ENCODE measurements around the gene GNMT.

GNMT gene

DNA sequence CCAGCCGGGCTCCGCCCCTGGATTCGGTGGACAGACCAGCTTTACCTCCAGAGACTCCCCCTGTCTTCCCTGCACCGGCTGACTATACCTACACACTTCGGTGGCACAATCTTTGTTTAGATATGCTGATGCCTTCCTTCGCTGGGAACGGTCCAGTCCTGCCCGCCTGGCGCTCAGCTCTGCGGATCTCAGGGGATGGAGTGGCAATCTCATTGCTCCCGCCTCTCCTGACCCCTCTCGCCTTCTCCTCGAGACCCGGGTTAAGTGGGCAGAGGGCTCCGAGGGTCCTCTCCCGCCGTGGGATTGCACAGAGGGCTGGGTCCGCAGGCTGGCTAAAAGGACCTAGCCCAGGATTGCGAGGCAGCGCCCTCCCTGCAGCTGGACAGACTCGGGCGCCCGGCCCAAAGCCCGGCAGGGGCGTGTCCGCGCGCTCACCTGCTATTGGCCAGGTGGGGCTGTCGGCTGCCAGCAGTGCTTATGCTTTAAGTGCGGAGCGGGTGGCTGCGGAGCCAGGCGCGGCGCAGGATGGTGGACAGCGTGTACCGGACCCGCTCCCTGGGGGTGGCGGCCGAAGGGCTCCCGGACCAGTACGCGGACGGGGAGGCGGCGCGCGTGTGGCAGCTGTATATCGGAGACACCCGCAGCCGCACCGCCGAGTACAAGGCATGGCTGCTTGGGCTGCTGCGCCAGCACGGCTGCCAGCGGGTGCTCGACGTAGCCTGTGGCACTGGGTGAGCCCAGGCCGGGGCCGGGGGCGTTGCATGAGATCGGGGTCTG lies at the start of gene GNMT:
Gene GNMT, plus strand, starts transcription at position 512 of the 777 bp plus-strand sequence. Its CDS starts 14 bp downstream, at position 526.
- DNase-seq (ENCODE audit: low spot score): no peak

DNA sequence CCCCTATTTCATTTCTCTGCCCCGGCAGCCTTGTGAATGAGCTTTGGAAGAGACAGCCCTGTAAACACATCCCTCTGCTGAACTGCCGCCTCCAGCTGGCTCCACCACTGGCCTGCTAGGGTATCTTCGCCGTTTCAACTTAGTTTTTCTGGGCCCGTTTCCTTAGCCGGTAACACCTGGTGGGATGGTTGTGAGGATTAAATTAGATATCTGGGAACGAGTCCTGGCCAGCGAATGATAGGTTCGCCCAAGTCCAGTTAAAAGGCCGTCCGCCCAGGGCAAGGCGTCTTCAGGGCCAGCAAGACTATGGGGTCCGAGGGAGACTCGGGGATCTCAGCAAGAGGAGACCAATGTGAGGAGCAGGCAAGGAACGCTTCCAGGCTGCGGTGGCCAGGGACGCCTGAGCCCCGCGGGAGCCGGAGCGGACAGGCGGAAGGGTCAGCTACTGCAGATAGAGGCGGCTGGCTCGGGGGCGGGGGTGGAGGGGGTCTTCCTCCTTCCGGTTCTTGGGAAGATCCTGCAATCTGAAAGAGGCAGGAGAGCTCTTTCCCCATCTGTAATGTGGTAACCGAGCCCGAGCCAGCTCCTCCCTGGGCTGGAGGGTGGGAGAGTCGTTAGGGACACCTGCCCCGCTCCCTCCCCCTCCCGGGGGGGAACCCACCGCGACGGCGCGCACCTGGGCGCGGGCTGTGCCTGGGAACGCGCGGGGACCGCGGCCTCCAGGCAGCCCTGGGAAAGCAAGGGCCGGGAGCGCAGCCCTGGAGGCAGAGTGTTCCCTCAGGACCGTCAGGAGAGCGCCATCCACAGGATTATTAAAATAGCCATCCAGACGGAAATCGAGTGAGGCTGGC lies 49.2 kb upstream of the GNMT start:
- no peak for DNase-seq (ENCODE audit: low spot score)

DNA sequence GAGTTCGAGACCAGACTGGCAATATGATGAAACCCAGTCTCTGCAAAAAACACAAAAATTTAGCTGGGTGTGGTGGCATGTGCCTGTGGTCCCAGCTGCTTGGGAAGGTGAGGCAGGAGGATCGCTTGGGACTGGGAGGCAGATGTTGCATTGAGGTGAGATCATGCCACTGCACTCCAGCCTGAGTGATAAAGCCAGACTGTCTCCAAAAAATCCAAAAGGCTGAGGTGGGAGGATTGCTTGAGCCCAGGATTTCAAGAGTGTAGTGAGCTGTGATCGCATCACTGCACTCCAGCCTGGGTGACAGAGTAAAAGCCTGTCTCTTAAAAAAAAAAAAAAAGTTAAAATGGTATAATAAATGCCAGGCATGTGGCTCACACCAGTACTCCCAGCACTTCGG lies 46.0 kb upstream of the GNMT start:
- DNase-seq (ENCODE audit: low spot score): no peak

DNA sequence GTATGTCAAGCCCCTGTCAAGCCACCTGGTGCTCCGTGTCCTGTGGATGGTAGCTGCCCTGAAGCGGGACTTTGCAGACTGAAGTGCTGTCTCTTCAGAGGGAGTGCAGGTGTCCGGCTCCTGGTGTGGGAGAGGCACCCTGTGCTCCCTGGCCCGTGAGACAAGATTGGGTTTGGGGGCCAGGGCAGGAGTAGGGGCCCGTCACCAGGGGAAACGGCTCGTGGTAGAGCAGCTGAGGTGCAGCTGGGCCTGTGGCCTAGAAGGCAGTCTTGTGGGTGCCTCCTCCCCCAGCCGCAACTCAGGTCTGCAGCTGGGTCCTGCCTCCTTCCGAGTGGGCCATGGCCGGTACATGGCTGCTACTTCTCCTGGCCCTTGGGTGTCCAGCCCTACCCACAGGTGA lies 44.8 kb upstream of the GNMT start, which contains the start of gene PTCRA:
Gene PTCRA, plus strand, starts transcription at position 322 of the 400 bp plus-strand sequence. Its CDS starts 17 bp downstream, at position 339.
- DNase-seq (ENCODE audit: low spot score): no peak

DNA sequence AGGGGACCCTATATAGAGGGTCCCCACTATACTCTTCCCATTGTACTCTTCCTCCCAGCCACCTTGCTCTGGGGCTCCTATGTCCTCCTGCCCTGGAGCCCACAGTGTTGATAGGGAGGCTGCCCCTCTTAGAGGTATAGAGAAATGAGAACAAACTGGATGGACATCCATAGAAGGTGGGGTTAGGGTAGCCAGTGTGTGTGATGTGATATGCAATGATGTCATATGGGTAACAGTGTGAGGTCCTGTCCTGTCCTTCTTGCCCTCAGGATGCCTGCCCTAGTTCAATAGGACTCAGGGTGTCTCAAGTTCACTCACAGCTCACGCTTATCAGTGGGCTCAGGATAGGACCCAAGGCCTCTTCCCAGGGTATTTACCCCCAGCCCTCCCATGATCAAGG lies 44.3 kb upstream of the GNMT start:
- DNase-seq (ENCODE audit: low spot score): no peak

DNA sequence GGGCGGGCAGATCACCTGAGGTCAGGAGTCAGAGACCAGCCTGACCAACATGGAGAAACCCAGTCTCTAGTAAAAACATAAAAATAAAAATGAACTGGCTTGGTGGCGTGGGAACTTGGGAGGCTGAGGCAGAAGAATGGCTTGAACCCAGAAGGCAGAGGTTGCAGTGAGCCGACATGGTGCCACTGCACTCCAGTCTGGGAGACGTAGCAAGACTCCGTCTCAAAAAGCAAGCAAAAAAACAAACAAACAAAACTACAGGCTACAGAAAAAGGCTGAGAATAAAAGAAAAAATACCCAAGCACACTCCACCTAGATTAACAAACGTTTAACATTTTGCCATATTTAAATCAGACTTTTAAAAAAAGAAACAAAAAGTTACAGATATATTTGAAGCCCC lies 38.8 kb upstream of the GNMT start:
- DNase-seq (ENCODE audit: low spot score): no peak

DNA sequence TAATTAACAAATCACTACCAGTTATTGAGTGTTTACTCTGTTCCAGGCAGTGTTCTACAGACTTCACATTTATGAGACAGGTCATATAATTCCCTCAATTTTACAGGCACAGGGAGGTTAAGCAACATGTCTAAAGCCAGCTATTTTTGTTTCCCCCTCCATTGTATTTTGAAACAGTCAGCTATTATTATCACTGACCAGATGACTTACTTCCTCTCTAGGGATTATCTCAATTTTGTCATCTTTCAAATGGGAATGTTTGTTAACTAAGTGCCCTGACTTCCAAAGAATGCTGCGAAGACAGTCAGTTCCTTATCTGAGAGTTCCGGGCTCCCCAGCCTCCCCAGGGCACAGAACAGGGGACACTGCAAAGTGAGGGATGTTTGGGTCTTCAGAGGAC lies 36.9 kb upstream of the GNMT start:
- no peak for DNase-seq (ENCODE audit: low spot score)

DNA sequence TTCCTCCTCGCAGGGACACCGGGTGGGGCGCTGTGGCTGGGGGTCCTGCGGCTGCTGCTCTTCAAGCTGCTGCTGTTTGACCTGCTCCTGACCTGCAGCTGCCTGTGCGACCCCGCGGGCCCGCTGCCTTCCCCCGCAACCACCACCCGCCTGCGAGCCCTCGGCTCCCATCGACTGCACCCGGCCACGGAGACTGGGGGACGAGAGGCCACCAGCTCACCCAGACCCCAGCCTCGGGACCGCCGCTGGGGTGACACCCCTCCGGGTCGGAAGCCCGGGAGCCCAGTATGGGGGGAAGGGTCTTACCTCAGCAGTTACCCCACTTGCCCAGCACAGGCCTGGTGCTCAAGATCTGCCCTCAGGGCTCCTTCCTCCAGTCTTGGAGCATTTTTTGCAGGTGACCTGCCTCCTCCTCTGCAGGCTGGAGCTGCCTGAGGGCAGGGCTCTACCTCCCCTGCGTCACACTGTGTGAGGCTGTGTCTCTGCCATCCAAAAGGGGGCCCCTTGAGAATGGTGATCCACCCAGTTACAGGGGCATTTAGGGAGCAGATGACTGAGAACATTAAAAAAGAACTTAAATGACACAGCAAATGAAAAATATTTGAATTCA lies 35.2 kb upstream of the GNMT start:
- no peak for DNase-seq (ENCODE audit: low spot score)

DNA sequence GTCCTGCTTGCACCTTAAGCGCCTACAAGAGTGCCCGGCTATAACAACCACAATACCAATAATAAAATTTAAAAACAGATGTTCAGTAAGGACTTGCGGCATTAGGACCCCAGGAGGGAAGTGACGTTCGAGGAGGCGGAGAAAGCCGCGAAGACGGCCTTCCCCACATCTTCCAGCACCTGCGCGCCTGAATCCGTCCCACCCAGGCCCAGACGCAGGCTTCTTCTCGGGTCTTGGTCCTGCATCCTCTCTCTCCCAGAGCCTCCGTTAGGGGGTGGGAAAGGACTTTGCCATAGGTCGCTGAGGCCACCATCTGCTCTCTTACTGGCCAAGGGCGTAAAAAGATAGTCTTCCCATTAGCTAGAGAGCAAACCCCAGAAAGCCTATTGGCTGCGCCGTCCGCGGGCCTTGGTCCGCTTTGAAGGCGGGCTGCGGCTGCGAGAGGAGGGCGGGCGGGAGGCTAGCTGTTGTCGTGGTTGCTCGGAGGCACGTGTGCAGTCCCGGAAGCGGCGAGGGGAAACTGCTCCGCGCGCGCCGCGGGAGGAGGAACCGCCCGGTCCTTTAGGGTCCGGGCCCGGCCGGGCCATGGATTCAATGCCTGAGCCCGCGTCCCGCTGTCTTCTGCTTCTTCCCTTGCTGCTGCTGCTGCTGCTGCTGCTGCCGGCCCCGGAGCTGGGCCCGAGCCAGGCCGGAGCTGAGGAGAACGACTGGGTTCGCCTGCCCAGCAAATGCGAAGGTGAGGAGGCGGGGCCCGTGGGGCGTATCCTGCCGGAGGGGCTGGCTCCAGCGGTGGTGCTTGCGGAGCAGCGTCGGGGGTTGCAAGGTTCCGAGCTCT lies 31.4 kb upstream of the GNMT start, which contains the start of gene CNPY3:
Gene CNPY3, plus strand, starts transcription at position 495 of the 835 bp plus-strand sequence. Its CDS starts 91 bp downstream, at position 586.
- DNase-seq (ENCODE audit: low spot score): peak; percentile 97

DNA sequence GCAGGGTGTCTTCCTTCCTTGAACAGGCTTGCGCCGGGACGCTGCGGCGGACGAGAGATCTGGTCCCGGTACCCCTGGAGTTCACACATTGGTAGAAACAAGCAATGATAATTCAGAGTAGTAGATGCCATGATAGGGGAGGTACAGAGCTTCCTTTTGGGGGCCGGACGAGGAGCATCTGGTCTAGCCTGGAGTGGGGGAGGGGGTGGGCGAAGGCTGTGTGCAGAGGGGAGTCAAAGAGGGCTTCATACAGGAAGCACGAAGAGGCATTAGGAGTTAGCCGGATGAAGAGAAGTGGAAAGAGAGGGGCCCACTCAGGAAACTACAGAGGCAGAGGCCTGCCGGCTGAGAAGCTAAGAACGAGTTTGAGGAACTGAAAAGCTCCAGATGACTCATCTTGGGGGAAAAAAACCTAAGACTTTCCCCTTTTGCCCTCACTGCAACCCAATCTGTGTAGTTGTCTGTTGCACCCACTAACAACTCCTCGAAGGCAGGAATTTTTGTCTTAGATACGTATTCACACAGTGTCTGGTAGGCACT lies 30.7 kb upstream of the GNMT start:
- DNase-seq (ENCODE audit: low spot score): peak; percentile 58

DNA sequence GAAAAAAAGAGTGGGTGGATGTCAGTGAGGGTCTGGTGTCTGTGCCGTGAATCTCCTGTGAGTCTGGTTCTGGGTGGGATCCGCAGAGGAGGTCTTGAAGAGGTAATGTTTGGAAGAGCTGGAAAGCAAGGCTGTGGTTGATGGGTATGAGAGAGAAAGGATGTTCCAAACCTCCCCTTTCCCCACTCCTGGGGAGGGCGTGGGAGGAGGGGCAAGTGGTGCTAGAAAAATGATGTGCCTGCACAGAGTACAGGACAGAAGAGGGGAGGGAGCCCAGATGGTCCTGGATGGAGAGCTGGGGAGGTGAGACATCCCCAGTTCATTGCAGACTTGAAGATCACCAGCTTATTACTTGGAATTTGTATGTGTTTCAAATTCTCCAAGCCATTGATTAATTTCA lies 28.1 kb upstream of the GNMT start:
- no peak for DNase-seq (ENCODE audit: low spot score)

DNA sequence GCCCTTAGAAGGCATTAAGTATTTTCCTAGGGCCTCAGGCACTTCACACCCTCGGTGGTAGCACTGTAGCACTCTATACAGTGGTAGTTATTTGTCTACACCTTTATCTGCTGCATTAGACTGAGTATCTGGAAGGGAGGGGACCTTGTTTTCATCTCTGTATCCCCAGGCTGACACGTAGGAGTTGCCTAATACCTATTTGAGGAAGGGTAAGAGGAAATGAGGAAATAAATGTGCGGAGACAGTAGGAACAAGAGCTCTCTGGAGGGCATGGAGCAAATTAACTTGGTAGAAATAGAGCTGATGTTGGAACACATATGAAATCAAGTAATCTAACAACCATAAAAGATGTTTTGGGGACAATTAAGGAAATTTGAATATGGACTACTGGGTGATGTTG lies 27.3 kb upstream of the GNMT start:
- peak; percentile 46 for DNase-seq (ENCODE audit: low spot score)

DNA sequence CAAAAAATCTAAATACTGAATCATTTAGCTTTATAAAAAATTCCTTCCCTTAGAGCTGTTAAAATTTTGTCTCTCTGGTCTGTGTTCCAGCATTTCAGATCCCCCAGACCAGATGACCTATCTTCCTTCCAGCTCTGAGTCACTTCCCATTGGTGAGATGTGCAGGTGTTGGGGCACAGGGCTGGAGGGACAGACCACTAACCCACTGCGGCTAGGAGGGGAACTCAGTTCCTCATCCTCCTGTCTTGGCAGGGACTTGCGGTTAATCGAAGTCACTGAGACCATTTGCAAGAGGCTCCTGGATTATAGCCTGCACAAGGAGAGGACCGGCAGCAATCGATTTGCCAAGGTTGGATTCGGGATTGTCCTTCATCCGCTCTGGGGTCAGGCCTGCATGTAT lies 25.2 kb upstream of the GNMT start:
- no peak for DNase-seq (ENCODE audit: low spot score)

DNA sequence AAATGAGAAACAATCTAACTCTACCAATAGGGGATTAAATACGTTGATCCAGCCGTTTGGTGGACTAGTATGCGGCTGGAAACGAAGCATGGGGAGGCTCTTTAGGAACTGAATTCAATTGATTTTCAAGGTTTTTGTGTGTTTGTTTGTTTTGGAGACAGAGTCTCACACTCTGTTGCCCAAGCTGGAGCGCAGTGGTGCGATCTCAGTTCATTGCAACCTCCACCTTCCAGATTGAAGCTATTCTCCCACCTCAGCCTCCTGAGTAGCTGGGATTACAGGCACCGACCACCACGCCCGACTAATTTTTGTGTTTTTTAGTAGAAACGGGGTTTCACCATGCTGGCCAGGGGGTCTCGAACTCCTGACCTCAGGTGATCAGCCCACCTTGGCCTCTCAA lies 24.2 kb upstream of the GNMT start:
- no peak for DNase-seq (ENCODE audit: low spot score)

DNA sequence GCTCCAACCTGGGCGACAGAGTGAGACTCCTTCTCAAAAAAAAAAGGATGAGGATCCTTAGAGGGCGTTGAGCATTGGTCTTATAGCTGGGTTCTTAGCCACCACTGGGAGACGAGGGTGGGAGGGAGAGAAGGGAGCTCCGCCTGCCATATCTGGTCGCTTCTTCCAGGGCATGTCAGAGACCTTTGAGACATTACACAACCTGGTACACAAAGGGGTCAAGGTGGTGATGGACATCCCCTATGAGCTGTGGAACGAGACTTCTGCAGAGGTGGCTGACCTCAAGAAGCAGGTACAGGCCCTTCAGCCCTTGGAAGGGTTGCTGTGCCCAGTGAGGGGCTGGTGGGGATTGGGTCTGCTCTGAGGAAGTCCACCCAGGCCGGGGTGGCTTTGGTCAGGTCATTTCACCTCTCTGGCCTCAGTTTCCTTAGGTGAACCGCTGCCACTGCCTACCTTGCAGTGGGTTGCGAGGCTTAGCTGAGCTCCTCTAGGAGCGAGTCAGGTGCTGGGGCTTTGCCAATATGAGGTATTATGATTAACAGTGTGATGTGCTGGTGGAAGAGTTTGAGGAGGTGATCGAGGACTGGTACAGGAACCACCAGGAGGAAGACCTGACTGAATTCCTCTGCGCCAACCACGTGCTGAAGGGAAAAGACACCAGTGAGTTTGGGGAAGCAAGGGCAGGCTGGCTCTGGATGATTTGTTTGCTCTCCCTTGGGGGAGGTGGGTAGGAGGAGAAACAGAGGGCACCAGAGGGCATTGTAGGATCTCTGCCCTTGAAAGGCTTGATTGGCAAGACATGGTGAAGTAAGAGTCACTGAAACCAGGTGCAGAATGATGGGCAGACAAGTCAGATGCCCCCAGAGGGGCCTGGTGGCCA lies 22.8 kb upstream of the GNMT start:
- no peak for DNase-seq (ENCODE audit: low spot score)

DNA sequence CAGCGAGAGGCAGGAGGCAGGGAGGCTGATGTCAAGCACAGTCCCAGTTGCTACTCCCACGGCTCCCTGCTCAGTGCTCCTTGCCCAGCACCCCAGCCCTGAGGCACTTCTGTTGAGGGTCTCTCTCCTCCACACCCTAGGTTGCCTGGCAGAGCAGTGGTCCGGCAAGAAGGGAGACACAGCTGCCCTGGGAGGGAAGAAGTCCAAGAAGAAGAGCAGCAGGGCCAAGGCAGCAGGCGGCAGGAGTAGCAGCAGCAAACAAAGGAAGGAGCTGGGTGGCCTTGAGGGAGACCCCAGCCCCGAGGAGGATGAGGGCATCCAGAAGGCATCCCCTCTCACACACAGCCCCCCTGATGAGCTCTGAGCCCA lies 22.1 kb upstream of the GNMT start:
- DNase-seq (ENCODE audit: low spot score): no peak

DNA sequence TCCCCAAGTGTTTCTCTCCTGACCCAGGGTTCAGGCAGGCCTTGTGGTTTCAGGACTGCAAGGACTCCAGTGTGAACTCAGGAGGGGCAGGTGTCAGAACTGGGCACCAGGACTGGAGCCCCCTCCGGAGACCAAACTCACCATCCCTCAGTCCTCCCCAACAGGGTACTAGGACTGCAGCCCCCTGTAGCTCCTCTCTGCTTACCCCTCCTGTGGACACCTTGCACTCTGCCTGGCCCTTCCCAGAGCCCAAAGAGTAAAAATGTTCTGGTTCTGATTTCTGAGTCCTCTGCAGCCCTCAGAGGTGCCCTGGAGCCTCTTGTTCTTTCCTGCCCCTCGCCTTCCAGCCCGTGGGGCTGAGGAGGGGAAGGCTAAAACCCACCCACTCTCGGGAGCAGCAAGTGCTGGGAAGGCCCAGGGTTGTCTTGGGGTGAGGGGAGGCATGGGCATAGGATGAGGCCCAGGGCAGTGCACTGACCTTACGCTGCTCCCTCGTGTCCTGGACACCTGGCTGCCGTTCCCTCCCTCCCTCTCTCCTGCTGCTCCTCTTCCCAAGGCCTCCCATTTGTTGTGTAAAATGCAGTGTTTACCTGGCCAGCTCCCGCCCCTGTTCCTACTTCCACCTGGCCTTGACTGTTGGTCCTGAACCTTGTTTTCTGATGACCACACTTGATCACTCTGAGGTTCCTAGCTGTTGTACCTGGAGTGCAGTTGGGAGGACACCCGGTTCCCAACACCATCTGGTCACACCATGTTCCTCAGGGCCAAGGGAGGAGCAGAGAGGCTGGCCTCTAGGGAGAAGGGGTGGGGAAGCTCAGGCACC lies 21.4 kb upstream of the GNMT start:
- DNase-seq (ENCODE audit: low spot score): no peak

DNA sequence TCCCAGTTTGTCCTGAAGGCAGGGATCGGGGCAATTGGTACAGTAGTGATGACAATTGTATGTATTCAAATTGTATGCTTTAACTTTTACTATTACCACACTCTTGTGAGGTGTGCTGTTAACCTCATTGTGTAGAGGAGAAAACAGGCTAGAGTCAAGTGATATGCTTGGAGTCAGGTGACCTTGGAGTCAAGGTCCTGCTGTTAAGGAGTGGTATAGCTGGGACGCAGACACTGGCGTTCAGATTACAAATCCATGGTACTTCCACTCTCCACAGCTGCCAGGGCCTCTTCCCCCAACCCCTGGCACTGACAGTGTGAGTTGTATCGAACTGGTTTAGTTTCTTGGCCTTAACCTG lies 20.8 kb upstream of the GNMT start:
- DNase-seq (ENCODE audit: low spot score): no peak

DNA sequence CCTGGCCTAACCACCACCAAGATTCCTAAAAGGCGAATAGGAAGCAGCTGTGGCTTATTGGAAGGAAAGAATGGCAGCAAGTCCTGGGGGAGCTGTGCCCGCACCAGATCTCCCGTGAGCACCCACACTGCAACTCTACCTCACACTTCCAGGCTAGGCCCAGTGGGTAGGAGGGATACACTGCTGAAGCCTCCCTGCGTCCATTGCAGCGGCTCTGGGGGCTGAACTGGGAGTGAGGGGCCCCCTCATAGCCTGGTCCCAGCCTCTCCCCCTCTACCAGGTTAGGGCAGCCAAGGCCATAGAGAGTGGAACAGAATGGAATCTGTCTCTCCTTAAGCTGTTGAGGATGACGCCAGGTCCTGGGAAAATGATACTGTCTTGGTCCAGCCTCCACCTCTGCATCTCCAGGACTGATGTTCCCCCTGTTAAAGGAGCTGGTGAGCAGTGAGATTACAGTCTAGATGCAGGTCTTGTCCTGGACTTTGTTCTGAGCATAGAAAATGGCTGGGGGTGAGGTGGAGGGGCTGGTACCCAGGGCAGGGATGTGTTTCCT lies 20.0 kb upstream of the GNMT start:
- DNase-seq (ENCODE audit: low spot score): no peak
